ENCODE data around the gene ATG2A. TPM values are rescaled to one million over a fixed set of nuclear protein-coding genes. Genes with fewer than 3 reads are reported as not detected.
A peak's percentile ranks its signal among the peaks of the same experiment; 100 is the strongest.

Gene ATG2A
- total and polyA plus RNA-seq, 9 of the 15 experiments (the other 6 are each of a cell fraction or from before 2014, with no cell fraction given) = 0.25 to 45.9 (median 5.2) TPM

DNA sequence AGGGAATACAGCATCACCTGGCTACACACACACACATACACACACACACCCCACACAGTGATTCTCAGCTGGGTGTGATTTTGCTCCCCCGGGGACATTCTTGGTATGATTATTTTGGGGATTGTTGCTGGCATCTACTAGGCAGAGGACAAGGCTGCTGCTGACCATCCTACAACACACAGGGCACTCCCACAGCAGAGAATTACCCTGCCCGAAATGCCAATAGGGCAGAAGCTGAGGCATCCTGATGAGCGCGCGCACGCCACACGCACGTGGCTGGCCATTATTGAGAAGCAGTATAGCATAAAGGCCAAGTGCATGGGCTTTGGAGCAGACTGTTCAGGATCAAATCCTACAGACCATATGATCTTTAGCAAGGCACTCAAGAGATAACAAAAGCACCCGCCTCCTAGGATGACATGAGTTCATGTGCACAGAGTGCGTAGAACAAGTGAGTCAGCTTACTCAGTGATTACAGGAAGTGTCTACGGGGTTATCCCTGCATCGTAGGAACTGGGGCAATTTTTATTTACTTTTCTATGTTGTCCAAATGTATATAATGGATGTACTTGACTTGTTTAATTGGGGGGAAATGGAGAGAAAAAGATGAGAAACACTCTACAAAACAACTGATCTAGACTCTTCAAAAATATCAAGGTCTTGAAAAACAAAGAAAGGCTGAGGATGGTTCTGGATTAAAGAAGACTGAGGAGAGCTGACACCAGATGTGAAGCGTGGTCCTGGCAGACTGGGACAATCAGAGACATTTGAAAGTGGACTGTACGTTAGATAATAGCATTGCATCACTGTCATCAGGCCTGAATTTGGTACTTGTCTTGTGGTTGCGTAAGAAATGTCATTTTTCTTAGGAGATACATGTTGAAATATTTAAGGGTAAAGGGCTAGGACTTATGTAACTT is 31.4 kb downstream of the ATG2A start (continued):
- TF ChIP-seq E2F8 (IDR thresholded peaks at IDR 0.05; ENCODE audit: low read depth, partially characterized antibody) (peak; percentile 56), TARDBP (IDR thresholded peaks at IDR 0.05) (no peak), ZNF584 (CRISPR knock-in tag; IDR thresholded peaks at IDR 0.05; ENCODE audit: low read depth) (peak; percentile 71; the same call in 1 of the 2 replicates), ZNF766 (CRISPR knock-in tag; conservative IDR thresholded peaks at IDR 0.05) (peak; percentile 71), GATA2 (CRISPR knock-in tag; IDR thresholded peaks at IDR 0.05) (peak; percentile 77), C11orf30 (IDR thresholded peaks at IDR 0.05; ENCODE audit: low read depth) (peak; percentile 83), SAP30 (IDR thresholded peaks at IDR 0.05; ENCODE audit: borderline replicate concordance, insufficient read depth, low read depth, low read length, poor library complexity, severe bottlenecking) (no peak), JUN (IDR thresholded peaks at IDR 0.05; ENCODE audit: borderline replicate concordance, low read depth, low read length) (peak; percentile 87; the same call in 1 of the 2 replicates), JUN (CRISPR knock-in tag; IDR thresholded peaks at IDR 0.05; ENCODE audit: borderline replicate concordance) (no peak), NRF1 (conservative IDR thresholded peaks at IDR 0.05 in 1 of 2, IDR thresholded peaks at IDR 0.05 in 1 of 2) (peak; percentile 70 to 79), KAT2B (IDR thresholded peaks at IDR 0.05; ENCODE audit: low read depth, low read length) (no peak), NEUROD1 (IDR thresholded peaks at IDR 0.05; ENCODE audit: borderline replicate concordance, low read depth, low read length, partially characterized antibody) (peak; percentile 34), MTA1 (IDR thresholded peaks at IDR 0.05; ENCODE audit: borderline replicate concordance) (peak; percentile 48; the same call in 1 of the 2 replicates), ELF1 (tag; IDR thresholded peaks at IDR 0.05) (peak; percentile 84), ZBTB43 (CRISPR knock-in tag; IDR thresholded peaks at IDR 0.05) (0 out of 2 replicates have a peak, but pooled peaks have one; percentile 72)
- TF ChIP-seq, protein P1, sequence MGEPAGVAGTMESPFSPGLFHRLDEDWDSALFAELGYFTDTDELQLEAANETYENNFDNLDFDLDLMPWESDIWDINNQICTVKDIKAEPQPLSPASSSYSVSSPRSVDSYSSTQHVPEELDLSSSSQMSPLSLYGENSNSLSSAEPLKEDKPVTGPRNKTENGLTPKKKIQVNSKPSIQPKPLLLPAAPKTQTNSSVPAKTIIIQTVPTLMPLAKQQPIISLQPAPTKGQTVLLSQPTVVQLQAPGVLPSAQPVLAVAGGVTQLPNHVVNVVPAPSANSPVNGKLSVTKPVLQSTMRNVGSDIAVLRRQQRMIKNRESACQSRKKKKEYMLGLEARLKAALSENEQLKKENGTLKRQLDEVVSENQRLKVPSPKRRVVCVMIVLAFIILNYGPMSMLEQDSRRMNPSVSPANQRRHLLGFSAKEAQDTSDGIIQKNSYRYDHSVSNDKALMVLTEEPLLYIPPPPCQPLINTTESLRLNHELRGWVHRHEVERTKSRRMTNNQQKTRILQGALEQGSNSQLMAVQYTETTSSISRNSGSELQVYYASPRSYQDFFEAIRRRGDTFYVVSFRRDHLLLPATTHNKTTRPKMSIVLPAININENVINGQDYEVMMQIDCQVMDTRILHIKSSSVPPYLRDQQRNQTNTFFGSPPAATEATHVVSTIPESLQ (CRISPR knock-in tag; IDR thresholded peaks at IDR 0.05) = no peak
- TF ChIP-seq, protein P2, sequence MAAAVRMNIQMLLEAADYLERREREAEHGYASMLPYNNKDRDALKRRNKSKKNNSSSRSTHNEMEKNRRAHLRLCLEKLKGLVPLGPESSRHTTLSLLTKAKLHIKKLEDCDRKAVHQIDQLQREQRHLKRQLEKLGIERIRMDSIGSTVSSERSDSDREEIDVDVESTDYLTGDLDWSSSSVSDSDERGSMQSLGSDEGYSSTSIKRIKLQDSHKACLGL (CRISPR knock-in tag; IDR thresholded peaks at IDR 0.05; ENCODE audit: borderline replicate concordance, poor library complexity, severe bottlenecking) = peak; percentile 46

Measured in K562 (cell line).